GM10847 (cell line): ENCODE results near the gene PRDM16.

Experiments
- POLR2A ChIP-seq: IDR thresholded peaks from 2 replicates; pipeline ENCODE4 v1.6.1; 2011; ENCODE audit not compliant: insufficient read length; ENCODE audit errors: extremely low read depth

Gene PRDM16

GRCh38 chr1:3245344-3245743 lies 176.3 kb downstream of the PRDM16 start:
- no peak for TF ChIP-seq POLR2A

GRCh38 chr1:3245768-3246167 lies 176.8 kb downstream of the PRDM16 start:
- no peak for TF ChIP-seq POLR2A

GRCh38 chr1:3246251-3246650 lies 177.2 kb downstream of the PRDM16 start:
- no peak for TF ChIP-seq POLR2A

GRCh38 chr1:3247521-3248121 lies 178.6 kb downstream of the PRDM16 start:
- TF ChIP-seq POLR2A, result no peak

GRCh38 chr1:3248155-3249141 lies 179.4 kb downstream of the PRDM16 start:
- TF ChIP-seq POLR2A, result no peak

GRCh38 chr1:3249231-3249630 lies 180.2 kb downstream of the PRDM16 start:
- TF ChIP-seq POLR2A, result no peak

GRCh38 chr1:3249631-3250501 lies 180.9 kb downstream of the PRDM16 start:
- TF ChIP-seq POLR2A, result no peak

- no peak for TF ChIP-seq POLR2A
Measured at GRCh38 chr1:3250624-3251023, 181.6 kb downstream of the PRDM16 start.

- no peak for TF ChIP-seq POLR2A
Measured at GRCh38 chr1:3251099-3251806, 182.2 kb downstream of the PRDM16 start.

GRCh38 chr1:3251807-3252428 lies 182.9 kb downstream of the PRDM16 start:
- TF ChIP-seq POLR2A, result no peak

- TF ChIP-seq POLR2A, result no peak
Measured at GRCh38 chr1:3255680-3256079, 186.7 kb downstream of the PRDM16 start.

- no peak for TF ChIP-seq POLR2A
Measured at GRCh38 chr1:3257788-3258187, 188.8 kb downstream of the PRDM16 start.

- no peak for TF ChIP-seq POLR2A
Measured at GRCh38 chr1:3258386-3259003, 189.5 kb downstream of the PRDM16 start.

- TF ChIP-seq POLR2A, result no peak
Measured at GRCh38 chr1:3259020-3259419, 190.0 kb downstream of the PRDM16 start.
